ENCODE measurements around the gene PCSK6.
A peak's percentile ranks its signal among the peaks of the same experiment; 100 is the strongest.
"Not testable (repeated sequence)": the region's sequence is repeated elsewhere in the genome, so short reads cannot be mapped to it uniquely, and the experiment has no call there.

PCSK6 gene

DNA sequence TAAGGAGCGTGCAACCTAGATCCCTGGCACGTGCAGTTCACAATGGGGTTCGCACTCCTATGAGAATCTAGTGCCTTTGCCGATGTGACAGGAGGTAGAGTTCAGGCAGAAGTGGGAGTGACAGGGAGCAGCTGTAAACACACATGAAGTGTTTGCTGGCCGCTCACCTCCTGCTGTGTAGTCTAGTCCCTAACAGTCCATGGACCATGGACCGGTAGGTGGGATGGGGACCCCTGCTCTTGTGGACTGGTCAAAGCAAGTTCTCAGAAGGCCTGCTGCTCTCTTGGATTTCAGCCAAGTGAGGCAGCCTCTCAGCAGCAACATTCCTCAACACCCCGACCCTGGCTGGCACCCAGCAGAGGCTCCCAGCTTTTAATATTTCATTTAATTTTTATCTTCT, 136.3 kb downstream of the PCSK6 start:
- Mint-ChIP-seq H3K36me3 (no peaks in the 10 kb centered on the region), H3K9me3 (ENCODE audit: low read depth) (no peaks in the 10 kb centered on the region), H3K27me3 (peaks cover 2% of the 10 kb centered on the region), H3K4me3 (no peak overlapping the region), H3K4me1 (ENCODE audit: low read depth) (no peaks in the 10 kb centered on the region), H3K27ac (no peak overlapping the region)

DNA sequence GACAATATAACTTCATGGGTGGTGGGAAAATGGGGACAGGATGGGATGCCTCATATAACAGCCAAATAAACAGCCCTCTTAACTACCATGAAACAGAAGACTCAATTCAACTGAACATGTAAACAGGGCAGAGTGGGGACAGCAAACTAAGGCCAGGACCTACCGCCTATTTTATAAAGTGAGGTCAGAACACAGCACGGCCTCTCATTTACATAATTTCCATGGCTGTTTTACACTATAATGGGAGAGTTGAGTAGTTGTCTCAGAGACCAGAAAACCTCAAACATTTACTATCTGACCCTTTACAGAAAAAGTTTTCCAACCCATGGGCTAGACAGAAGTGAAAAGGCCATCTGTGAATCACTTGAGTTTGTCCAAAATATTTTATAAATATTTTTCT, 137.8 kb downstream of the PCSK6 start:
- Mint-ChIP-seq H3K4me1 (ENCODE audit: low read depth) (no peaks in the 10 kb centered on the region), H3K9me3 (ENCODE audit: low read depth) (no peaks in the 10 kb centered on the region), H3K27me3 (peaks cover 8% of the 10 kb centered on the region), H3K36me3 (no peaks in the 10 kb centered on the region), H3K27ac (no peak overlapping the region), H3K4me3 (no peak overlapping the region)

DNA sequence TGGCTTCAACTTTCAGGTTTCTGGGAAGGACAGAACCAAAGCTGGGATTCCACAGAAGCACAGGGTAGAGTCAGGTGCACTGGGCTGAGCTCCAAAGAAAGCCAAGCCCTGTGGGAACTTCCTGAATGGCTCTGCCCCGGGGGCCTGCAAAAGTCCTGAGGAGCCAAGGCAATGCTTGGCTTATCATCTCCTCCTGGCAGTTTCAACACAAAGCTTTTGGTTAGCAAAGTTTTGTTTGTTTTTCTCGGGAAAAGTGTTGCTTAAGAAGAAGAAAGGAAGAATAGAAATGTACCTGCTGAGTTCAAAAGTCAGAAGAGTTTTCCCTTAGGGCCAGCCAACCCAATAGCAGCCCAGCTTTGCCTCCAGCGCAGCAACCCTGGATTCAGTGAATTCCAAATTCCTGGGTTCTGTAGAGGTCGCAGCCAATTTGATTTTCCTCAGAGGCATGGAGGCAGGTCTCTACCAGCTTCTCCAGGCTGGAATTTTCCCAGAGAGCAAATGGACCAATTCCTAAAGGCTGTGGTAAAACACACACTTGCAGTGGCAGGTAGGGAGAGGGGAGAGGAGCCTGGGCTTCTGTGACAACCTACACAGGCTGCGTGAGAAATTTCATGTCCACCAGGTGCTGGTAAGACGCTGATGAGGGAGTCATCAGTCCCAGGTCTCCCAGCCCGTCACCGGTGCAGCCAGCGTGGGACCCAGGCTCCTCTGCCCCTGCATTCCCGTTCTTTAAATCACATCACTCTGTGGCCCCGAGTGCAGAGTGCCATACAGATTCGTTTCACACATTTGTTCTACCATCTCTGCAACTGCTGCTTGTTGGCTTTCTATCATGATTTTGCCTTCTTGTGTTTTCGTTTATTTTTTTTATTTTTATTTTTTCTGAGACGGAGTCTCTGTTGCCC, 140.2 kb downstream of the PCSK6 start:
- Mint-ChIP-seq H3K36me3 (no peaks in the 10 kb centered on the region), H3K27ac (no peak overlapping the region), H3K4me3 (no peak overlapping the region), H3K27me3 (peaks cover 13% of the 10 kb centered on the region), H3K4me1 (ENCODE audit: low read depth) (no peaks in the 10 kb centered on the region), H3K9me3 (ENCODE audit: low read depth) (no peaks in the 10 kb centered on the region)

DNA sequence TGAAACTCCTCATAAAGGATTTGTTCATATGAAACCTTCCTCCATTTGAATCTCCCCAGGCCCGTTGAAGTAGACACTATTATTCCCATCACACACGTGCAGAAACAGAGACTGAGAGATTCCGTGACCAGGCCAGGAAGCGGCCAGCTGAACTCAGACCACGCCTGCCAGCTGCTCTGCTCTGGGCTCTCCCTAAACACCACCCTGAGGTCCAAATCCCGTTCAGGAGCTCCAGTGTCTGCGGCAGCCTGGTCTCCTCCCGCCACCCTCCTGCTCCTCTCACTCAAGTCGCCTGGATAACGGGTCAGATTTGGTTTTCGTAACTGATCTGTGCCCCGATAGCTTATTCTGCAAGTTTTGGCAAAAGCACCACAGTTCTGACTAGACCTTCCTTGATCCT, 140.9 kb downstream of the PCSK6 start:
- no peaks in the 10 kb centered on the region for H3K36me3 Mint-ChIP-seq
- H3K27ac Mint-ChIP-seq: no peak overlapping the region
- H3K4me1 Mint-ChIP-seq (ENCODE audit: low read depth): no peaks in the 10 kb centered on the region
- H3K4me3 Mint-ChIP-seq: no peak overlapping the region
- H3K27me3 Mint-ChIP-seq: peaks cover 16% of the 10 kb centered on the region
- H3K9me3 Mint-ChIP-seq (ENCODE audit: low read depth): no peaks in the 10 kb centered on the region

- no peaks in the 10 kb centered on the region for H3K4me1 Mint-ChIP-seq (ENCODE audit: low read depth)
- no peaks in the 10 kb centered on the region for H3K9me3 Mint-ChIP-seq (ENCODE audit: low read depth)
- no peak overlapping the region for H3K4me3 Mint-ChIP-seq
- peaks cover 16% of the 10 kb centered on the region for H3K27me3 Mint-ChIP-seq
- no peak overlapping the region for H3K27ac Mint-ChIP-seq
- H3K36me3 Mint-ChIP-seq: peaks cover 2% of the 10 kb centered on the region
These were observed 141.5 kb downstream of the PCSK6 start for GRCh38 chr15:101348015-101348414.

GRCh38 chr15:101347454-101347853, 142.1 kb downstream of the PCSK6 start:
- Mint-ChIP-seq H3K27me3 (peaks cover 17% of the 10 kb centered on the region), H3K4me1 (ENCODE audit: low read depth) (no peaks in the 10 kb centered on the region), H3K4me3 (no peak overlapping the region), H3K36me3 (peaks cover 2% of the 10 kb centered on the region), H3K9me3 (ENCODE audit: low read depth) (no peaks in the 10 kb centered on the region), H3K27ac (no peak overlapping the region)

DNA sequence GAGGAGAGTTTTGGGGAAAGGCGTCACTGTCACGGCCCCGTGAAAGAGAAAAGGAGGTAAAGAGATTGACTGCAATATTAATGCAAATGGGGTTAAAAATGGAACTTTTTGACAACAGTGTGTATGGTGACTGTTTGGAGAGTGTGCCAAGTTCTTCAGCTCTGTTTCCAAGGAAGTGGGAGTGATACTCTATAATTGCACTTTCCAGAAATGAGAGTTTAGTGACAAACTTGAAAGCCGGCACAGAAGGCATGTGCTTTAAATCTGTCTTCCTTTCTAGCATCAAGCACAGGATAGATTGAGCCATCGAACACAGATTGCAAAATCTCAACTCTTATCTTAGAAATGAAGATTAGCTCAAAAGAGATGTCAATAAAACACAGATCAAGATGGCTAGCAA, 142.6 kb downstream of the PCSK6 start:
- Mint-ChIP-seq H3K4me3 (no peak overlapping the region), H3K27ac (no peak overlapping the region), H3K36me3 (peaks cover 2% of the 10 kb centered on the region), H3K9me3 (ENCODE audit: low read depth) (no peaks in the 10 kb centered on the region), H3K4me1 (ENCODE audit: low read depth) (no peaks in the 10 kb centered on the region), H3K27me3 (peaks cover 21% of the 10 kb centered on the region)

DNA sequence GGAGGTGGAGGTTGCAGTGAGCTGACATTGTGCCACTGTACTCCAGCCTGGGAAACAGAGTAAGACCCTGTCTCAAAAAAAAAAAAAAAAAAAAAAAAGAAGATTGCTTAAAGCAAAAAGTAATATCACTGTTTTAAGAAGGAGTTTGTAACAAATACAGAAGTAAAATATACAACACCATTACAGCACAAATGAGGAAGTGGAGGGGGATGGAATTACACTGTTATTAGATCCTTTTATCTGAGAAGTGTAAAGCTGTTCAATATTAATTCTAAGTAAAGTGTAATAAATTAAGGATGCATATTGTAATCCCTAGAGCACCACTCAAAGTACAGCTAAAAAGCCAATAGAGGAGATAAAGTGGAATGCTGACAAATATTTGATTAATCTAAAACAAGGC, 147.5 kb downstream of the PCSK6 start:
- peaks cover 2% of the 10 kb centered on the region for H3K36me3 Mint-ChIP-seq
- H3K9me3 Mint-ChIP-seq (ENCODE audit: low read depth): no peaks in the 10 kb centered on the region

GRCh38 chr15:101338502-101339057, 150.9 kb downstream of the PCSK6 start:
- peaks cover 4% of the 10 kb centered on the region for H3K9me3 Mint-ChIP-seq (ENCODE audit: low read depth)
- no peak overlapping the region for H3K4me3 Mint-ChIP-seq
- H3K27ac Mint-ChIP-seq: no peak overlapping the region
- peaks cover 10% of the 10 kb centered on the region for H3K4me1 Mint-ChIP-seq (ENCODE audit: low read depth)
- H3K36me3 Mint-ChIP-seq: peaks cover 5% of the 10 kb centered on the region
- H3K27me3 Mint-ChIP-seq: peaks cover 8% of the 10 kb centered on the region

More for the DNA sequence above, 147.5 kb downstream of the PCSK6 start:
- Mint-ChIP-seq H3K4me3 (no peak overlapping the region), H3K4me1 (ENCODE audit: low read depth) (no peaks in the 10 kb centered on the region), H3K27me3 (peaks cover 20% of the 10 kb centered on the region), H3K27ac (no peak overlapping the region)

DNA sequence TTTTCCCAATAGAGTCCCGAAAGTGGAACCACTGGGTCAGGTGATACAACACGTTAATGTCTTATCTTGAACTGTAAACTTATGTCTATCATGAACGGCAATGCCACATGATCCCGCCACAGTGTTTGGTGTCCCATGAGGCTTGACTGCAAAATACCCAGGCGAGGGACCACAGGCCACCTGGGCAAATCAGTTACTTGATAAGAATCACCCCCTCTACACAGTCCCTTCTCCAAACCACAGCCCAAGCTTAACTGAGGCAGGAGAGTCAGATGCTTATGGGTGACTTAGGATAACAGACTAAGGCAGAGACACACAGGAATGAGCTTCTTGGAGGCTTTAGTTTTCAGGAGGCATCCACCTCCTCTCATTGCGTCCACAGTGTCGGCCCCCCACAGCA, 151.5 kb downstream of the PCSK6 start:
- H3K27ac Mint-ChIP-seq: no peak overlapping the region
- peaks cover 4% of the 10 kb centered on the region for H3K9me3 Mint-ChIP-seq (ENCODE audit: low read depth)

DNA sequence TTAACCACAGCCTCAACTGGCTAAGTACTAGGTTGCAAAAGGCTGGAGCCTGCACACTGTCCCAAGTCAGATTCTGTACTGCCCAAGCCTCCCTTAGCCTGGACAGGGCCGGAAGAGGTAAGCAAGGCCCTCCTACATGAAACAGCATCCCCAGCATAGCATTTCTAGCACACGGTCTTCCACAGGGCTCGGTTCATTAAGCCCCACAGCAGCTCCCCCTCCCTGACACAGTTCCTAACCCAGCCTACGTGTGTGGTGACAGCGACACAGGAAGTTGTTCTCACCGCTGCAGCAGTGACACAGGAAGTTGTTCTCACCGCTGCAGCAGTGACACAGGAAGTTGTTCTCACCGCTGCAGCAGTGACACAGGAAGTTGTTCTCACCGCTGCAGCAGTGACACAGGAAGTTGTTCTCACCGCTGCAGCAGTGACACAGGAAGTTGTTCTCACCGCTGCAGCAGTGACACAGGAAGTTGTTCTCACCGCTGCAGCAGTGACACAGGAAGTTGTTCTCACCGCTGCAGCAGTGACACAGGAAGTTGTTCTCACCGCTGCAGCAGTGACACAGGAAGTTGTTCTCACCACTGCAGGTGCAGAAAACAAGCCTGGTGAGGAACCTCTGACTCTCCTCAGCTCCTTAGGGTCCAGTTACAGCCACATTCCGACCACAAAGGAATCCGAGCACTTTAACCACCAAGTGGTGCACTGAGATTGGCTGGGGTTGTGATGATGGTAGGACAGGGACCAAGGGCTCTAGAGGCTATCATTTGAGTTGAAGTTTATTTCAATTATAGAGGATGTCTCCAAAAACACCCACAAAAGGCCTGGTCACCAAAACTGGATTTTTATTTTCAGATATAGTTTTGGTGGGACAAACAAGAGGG, 155.4 kb downstream of the PCSK6 start:
- H3K27ac Mint-ChIP-seq: peak overlapping the region; percentile 90
- H3K4me1 Mint-ChIP-seq (ENCODE audit: low read depth): peaks cover 14% of the 10 kb centered on the region
- H3K9me3 Mint-ChIP-seq (ENCODE audit: low read depth); H3K36me3 Mint-ChIP-seq; H3K27me3 Mint-ChIP-seq: not testable (repeated sequence)
- peak overlapping the region; percentile 67 for H3K4me3 Mint-ChIP-seq

More for the DNA sequence above, 151.5 kb downstream of the PCSK6 start:
- H3K27me3 Mint-ChIP-seq: peaks cover 8% of the 10 kb centered on the region
- peaks cover 14% of the 10 kb centered on the region for H3K4me1 Mint-ChIP-seq (ENCODE audit: low read depth)
- peaks cover 3% of the 10 kb centered on the region for H3K36me3 Mint-ChIP-seq
- no peak overlapping the region for H3K4me3 Mint-ChIP-seq

GRCh38 chr15:101332061-101332467, 157.4 kb downstream of the PCSK6 start:
- H3K4me3 Mint-ChIP-seq: no peak overlapping the region
- no peaks in the 10 kb centered on the region for H3K27me3 Mint-ChIP-seq
- peaks cover 3% of the 10 kb centered on the region for H3K36me3 Mint-ChIP-seq
- H3K27ac Mint-ChIP-seq: peak overlapping the region; percentile 16
- peaks cover 14% of the 10 kb centered on the region for H3K4me1 Mint-ChIP-seq (ENCODE audit: low read depth)
- peaks cover 4% of the 10 kb centered on the region for H3K9me3 Mint-ChIP-seq (ENCODE audit: low read depth)

GRCh38 chr15:101329867-101330380, 159.6 kb downstream of the PCSK6 start:
- no peak overlapping the region for H3K27ac Mint-ChIP-seq
- H3K9me3 Mint-ChIP-seq (ENCODE audit: low read depth): no peaks in the 10 kb centered on the region
- peaks cover 5% of the 10 kb centered on the region for H3K27me3 Mint-ChIP-seq
- H3K36me3 Mint-ChIP-seq: no peaks in the 10 kb centered on the region
- H3K4me1 Mint-ChIP-seq (ENCODE audit: low read depth): peaks cover 11% of the 10 kb centered on the region
- H3K4me3 Mint-ChIP-seq: no peak overlapping the region

DNA sequence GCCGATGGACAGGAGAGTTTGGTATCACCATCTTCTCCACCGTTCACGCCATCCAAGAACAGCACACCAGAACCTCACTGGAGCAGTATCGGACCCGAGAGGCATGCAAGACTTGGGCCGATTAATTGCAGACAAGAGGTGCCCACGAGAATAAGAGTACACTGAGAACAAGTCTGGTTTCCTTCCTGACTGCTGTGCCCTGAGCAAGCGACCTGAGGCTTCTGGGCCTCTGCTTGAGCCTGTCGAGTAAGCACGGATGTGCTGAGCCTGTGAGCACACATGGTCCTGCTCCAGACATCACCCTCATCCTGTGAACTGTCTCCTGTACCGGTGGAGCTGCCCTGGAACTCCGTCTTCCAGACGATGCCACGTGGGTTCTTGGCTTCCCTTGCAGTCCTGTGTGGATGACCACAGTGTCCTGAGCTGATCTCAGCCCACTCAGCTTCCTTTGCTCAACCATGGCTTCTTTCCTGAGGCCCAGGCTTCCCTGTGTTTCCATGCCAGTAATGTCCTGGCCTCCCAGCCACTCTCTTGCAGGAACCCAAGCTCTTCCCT, 160.1 kb downstream of the PCSK6 start:
- H3K4me3 Mint-ChIP-seq: no peak overlapping the region
- H3K4me1 Mint-ChIP-seq (ENCODE audit: low read depth): peaks cover 6% of the 10 kb centered on the region
- H3K36me3 Mint-ChIP-seq: no peaks in the 10 kb centered on the region
- H3K27ac Mint-ChIP-seq: no peak overlapping the region
- peaks cover 5% of the 10 kb centered on the region for H3K27me3 Mint-ChIP-seq
- H3K9me3 Mint-ChIP-seq (ENCODE audit: low read depth): no peaks in the 10 kb centered on the region

Measured in activated naive CD8-positive, alpha-beta T cell (primary cell).